ENCODE measurements around the gene CRTC1.

The CRTC1 gene

DNA sequence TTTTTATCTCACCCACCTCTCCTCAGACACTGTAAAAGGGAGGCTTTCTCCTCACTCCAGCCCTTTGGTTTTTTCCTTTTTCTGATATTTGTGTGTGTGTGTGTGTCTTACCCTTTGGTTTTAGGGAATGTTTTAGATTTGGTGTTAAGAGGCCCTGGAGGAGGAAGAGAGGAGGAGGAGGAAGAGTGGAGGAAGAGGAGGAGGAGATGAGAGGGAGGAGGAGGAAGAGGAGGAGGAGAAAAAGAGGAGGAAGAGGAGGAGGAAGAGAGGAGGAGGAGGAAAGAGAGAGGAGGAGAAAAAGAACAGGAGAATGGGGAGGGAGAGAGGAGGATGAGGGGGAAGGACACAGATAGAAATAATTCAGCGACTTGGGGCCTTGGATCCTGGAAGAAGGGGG, 36.1 kb upstream of the CRTC1 start:
- Mint-ChIP-seq H3K4me1 (ENCODE audit: low read depth) (no peaks in the 10 kb centered on the region), H3K27ac (no peak overlapping the region), H3K36me3 (ENCODE audit: low read depth) (no peaks in the 10 kb centered on the region), H3K27me3 (ENCODE audit: low read depth) (no peaks in the 10 kb centered on the region), H3K9me3 (no peaks in the 10 kb centered on the region), H3K4me3 (no peak overlapping the region)
- DNase-seq (ENCODE audit: low spot score), result no peak

DNA sequence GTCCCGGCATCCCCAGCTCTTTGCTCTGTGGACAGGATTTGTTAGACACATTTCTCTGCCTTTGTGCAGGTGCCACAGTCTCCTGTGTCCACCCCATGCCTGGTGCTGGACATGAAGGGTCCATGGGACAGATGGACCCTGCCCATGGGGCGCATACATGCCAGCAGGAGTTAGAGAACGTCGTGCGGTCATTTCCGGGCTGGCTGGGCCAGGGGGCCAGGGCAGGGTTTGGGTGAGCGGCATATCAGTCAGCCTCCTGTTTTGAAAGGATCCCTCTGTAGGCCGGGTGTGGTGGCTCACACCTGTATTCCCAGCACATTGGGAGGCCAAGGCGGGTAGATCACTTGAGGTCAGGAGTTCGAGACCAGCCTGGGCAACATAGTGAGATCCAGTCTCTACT, 35.7 kb upstream of the CRTC1 start:
- no peaks in the 10 kb centered on the region for H3K9me3 Mint-ChIP-seq
- H3K27me3 Mint-ChIP-seq (ENCODE audit: low read depth), result no peaks in the 10 kb centered on the region
- no peaks in the 10 kb centered on the region for H3K4me1 Mint-ChIP-seq (ENCODE audit: low read depth)
- DNase-seq (ENCODE audit: low spot score), result no peak
- H3K4me3 Mint-ChIP-seq, result no peak overlapping the region
- no peaks in the 10 kb centered on the region for H3K36me3 Mint-ChIP-seq (ENCODE audit: low read depth)
- no peak overlapping the region for H3K27ac Mint-ChIP-seq

GRCh38 chr19:18648973-18649315, 34.5 kb upstream of the CRTC1 start:
- Mint-ChIP-seq H3K9me3 (no peaks in the 10 kb centered on the region), H3K4me3 (no peak overlapping the region), H3K36me3 (ENCODE audit: low read depth) (no peaks in the 10 kb centered on the region), H3K4me1 (ENCODE audit: low read depth) (no peaks in the 10 kb centered on the region), H3K27ac (no peak overlapping the region), H3K27me3 (ENCODE audit: low read depth) (no peaks in the 10 kb centered on the region)
- no peak for DNase-seq (ENCODE audit: low spot score)

- no peaks in the 10 kb centered on the region for H3K27me3 Mint-ChIP-seq (ENCODE audit: low read depth)
- H3K4me3 Mint-ChIP-seq, result no peak overlapping the region
- H3K36me3 Mint-ChIP-seq (ENCODE audit: low read depth), result no peaks in the 10 kb centered on the region
- no peaks in the 10 kb centered on the region for H3K4me1 Mint-ChIP-seq (ENCODE audit: low read depth)
- no peak for DNase-seq (ENCODE audit: low spot score)
- H3K9me3 Mint-ChIP-seq, result no peaks in the 10 kb centered on the region
- no peak overlapping the region for H3K27ac Mint-ChIP-seq
Measured at GRCh38 chr19:18649371-18650020, 34.0 kb upstream of the CRTC1 start.

- no peaks in the 10 kb centered on the region for H3K27me3 Mint-ChIP-seq (ENCODE audit: low read depth)
- H3K27ac Mint-ChIP-seq, result no peak overlapping the region
- H3K4me3 Mint-ChIP-seq, result no peak overlapping the region
- DNase-seq (ENCODE audit: low spot score), result no peak
- no peaks in the 10 kb centered on the region for H3K9me3 Mint-ChIP-seq
- H3K4me1 Mint-ChIP-seq (ENCODE audit: low read depth), result no peaks in the 10 kb centered on the region
- no peaks in the 10 kb centered on the region for H3K36me3 Mint-ChIP-seq (ENCODE audit: low read depth)
Measured at GRCh38 chr19:18650021-18650390, 33.5 kb upstream of the CRTC1 start.

DNA sequence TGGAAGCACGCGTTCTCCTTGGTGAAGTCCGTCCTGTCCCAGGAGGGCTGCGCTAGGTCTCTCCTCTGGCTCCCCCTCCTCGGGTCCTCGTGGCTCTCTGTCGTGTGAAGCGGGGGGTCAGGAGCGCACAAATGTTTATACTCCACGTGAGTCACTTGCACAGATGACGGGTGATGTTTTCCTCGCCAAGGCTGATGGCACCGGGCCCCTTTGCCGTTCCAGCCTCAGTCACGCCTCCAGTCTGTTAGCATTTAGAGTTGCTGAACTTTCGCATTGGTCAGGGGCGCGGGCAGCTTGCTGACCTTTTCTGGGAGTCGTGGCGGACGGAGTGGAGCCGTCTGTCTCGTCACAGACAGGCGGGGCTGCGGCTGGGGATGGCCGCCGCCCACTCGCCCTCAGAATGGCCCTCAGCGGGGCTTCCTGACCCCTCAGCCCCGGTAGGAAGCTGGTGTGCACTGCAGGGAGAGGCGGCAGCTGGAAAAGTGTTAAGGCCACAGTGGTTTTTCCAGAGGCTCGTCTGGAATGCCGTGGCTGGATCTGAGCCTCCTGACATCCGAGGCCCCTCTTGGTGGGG, 32.9 kb upstream of the CRTC1 start:
- H3K36me3 Mint-ChIP-seq (ENCODE audit: low read depth), result no peaks in the 10 kb centered on the region
- H3K27ac Mint-ChIP-seq, result no peak overlapping the region

GRCh38 chr19:18651300-18651699, 32.2 kb upstream of the CRTC1 start:
- no peak for DNase-seq (ENCODE audit: low spot score)
- no peak overlapping the region for H3K27ac Mint-ChIP-seq
- H3K9me3 Mint-ChIP-seq, result no peaks in the 10 kb centered on the region
- no peaks in the 10 kb centered on the region for H3K27me3 Mint-ChIP-seq (ENCODE audit: low read depth)
- no peak overlapping the region for H3K4me3 Mint-ChIP-seq
- no peaks in the 10 kb centered on the region for H3K4me1 Mint-ChIP-seq (ENCODE audit: low read depth)
- no peaks in the 10 kb centered on the region for H3K36me3 Mint-ChIP-seq (ENCODE audit: low read depth)

More for the DNA sequence above, 32.9 kb upstream of the CRTC1 start:
- no peak for DNase-seq (ENCODE audit: low spot score)
- no peaks in the 10 kb centered on the region for H3K4me1 Mint-ChIP-seq (ENCODE audit: low read depth)
- no peak overlapping the region for H3K4me3 Mint-ChIP-seq
- no peaks in the 10 kb centered on the region for H3K27me3 Mint-ChIP-seq (ENCODE audit: low read depth)
- no peaks in the 10 kb centered on the region for H3K9me3 Mint-ChIP-seq

DNA sequence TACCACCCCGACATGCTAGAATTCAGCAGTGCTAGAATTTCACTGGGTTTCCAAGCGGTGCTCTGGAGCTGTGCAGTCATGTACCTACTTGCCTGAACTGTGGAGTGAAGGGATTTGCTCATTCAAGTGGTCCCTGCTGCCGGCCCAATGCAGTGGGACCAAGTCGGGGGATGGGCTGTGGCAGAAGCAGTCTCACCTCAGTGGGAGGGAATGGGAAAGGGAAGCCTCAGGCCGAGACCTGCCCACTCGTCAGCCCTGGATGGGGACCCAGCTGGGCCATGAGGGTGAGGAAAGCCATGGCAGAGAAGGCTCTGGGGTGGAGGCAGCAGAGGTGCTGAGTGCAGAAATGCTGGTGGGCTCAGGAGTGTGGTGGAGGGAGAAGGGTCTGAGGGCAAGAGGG, 31.7 kb upstream of the CRTC1 start:
- Mint-ChIP-seq H3K36me3 (ENCODE audit: low read depth) (no peaks in the 10 kb centered on the region), H3K4me1 (ENCODE audit: low read depth) (no peaks in the 10 kb centered on the region), H3K27me3 (ENCODE audit: low read depth) (no peaks in the 10 kb centered on the region), H3K9me3 (no peaks in the 10 kb centered on the region), H3K27ac (no peak overlapping the region), H3K4me3 (no peak overlapping the region)
- no peak for DNase-seq (ENCODE audit: low spot score)

DNA sequence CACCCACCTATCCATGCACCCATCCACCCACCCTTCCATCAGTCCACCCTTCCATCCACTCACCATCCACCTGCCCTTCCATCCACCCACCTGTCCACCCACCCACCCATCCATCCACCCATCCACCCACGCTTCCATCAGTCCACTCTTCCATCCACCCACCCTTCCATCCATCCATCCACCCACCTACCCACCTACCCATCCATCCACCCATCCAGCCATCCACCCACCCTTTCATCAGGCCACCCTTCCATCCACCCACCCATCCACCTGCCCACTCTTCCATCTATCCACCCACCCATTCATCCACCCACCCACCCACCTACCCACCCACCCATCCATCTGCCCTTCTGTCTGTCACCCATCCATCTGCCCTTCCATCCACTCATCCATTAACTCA, 29.6 kb upstream of the CRTC1 start:
- Mint-ChIP-seq H3K4me3 (no peak overlapping the region), H3K36me3 (ENCODE audit: low read depth) (no peaks in the 10 kb centered on the region), H3K27ac (no peak overlapping the region), H3K27me3 (ENCODE audit: low read depth) (no peaks in the 10 kb centered on the region), H3K9me3 (no peaks in the 10 kb centered on the region), H3K4me1 (ENCODE audit: low read depth) (no peaks in the 10 kb centered on the region)
- DNase-seq (ENCODE audit: low spot score), result no peak

- no peak overlapping the region for H3K4me3 Mint-ChIP-seq
- no peaks in the 10 kb centered on the region for H3K9me3 Mint-ChIP-seq
- H3K4me1 Mint-ChIP-seq (ENCODE audit: low read depth), result no peaks in the 10 kb centered on the region
- no peaks in the 10 kb centered on the region for H3K36me3 Mint-ChIP-seq (ENCODE audit: low read depth)
- no peak for DNase-seq (ENCODE audit: low spot score)
- no peak overlapping the region for H3K27ac Mint-ChIP-seq
- no peaks in the 10 kb centered on the region for H3K27me3 Mint-ChIP-seq (ENCODE audit: low read depth)
Measured at GRCh38 chr19:18654469-18654868, 29.0 kb upstream of the CRTC1 start.

DNA sequence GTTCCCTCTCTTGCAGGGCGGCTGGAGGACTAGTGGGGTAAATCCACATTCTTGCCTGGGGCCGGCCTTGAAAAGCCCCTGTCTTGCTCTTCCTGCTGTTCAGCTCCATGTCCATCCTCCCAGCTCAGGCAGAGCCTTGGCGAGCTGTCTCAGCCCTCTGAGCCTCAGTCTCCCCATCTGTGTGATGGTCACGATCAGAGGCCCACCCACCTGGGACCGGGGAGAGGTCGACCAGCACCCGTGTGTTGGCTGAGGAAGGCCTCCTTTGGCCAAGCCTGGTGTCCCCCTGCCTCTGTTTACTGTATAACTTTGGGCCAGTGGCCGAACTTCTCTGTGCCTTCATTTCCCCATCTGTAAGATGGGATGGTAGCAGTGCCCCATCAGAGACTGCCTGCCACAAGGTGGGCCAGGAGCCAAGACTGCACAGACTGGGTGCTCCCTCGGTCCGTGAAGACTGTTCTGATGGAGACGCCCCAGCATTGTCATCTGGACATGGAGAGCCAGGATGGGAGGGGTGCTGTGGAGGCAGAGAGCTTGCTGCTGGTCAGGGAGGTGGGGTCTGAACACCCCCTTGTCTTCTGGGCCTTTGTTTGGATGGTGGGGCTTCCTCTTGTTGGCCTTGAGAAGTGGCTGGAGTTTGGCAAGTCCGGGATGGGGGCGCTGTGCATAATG, 28.2 kb upstream of the CRTC1 start:
- H3K27me3 Mint-ChIP-seq (ENCODE audit: low read depth), result no peaks in the 10 kb centered on the region
- DNase-seq (ENCODE audit: low spot score), result no peak
- no peaks in the 10 kb centered on the region for H3K4me1 Mint-ChIP-seq (ENCODE audit: low read depth)
- H3K9me3 Mint-ChIP-seq, result no peaks in the 10 kb centered on the region
- no peak overlapping the region for H3K4me3 Mint-ChIP-seq
- H3K27ac Mint-ChIP-seq, result no peak overlapping the region
- no peaks in the 10 kb centered on the region for H3K36me3 Mint-ChIP-seq (ENCODE audit: low read depth)

- Mint-ChIP-seq H3K4me1 (ENCODE audit: low read depth) (no peaks in the 10 kb centered on the region), H3K36me3 (ENCODE audit: low read depth) (no peaks in the 10 kb centered on the region), H3K4me3 (no peak overlapping the region), H3K27me3 (ENCODE audit: low read depth) (no peaks in the 10 kb centered on the region), H3K27ac (no peak overlapping the region), H3K9me3 (no peaks in the 10 kb centered on the region)
- no peak for DNase-seq (ENCODE audit: low spot score)
Measured at GRCh38 chr19:18656337-18657086, 27.0 kb upstream of the CRTC1 start.

DNA sequence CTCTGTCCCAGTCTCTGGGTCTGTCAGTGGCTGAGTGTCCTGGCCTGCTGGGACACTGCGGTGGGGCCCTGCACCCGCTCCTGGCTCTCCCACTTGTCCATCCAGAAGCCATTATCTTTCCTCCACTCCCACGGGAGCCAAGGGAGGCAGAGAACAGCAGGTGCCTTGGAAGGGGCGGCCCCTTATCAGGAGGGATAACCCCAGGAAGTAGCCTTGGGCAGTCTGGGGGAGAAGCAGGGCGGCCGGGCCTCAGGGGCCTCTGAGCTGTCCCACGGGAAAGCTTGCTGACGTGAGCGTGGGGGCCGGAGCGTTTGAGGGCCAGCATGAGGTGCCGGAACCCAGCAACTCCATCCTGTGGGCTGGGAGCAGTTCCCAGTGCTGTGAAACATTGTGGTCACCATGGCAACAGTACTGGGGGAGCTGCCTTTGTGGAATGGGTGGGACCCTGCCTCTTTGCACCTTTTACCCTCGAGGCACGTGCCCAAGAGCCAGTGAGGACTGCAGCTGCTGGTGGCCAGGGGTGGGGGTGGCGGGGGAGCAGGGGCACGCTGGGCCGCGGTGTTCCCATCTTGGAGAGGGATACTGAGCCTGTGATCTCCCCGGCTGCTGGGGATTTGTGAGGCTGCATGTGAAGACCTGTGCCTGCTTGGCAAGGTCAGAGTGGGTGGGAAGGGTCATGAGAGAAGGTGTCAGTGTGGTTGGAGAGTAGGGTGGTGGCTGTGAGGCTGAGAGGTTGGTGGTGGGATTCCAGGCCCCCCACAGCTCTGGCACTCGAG, 25.7 kb upstream of the CRTC1 start:
- no peaks in the 10 kb centered on the region for H3K9me3 Mint-ChIP-seq
- no peak for DNase-seq (ENCODE audit: low spot score)
- no peak overlapping the region for H3K4me3 Mint-ChIP-seq
- H3K36me3 Mint-ChIP-seq (ENCODE audit: low read depth), result no peaks in the 10 kb centered on the region
- no peaks in the 10 kb centered on the region for H3K27me3 Mint-ChIP-seq (ENCODE audit: low read depth)
- no peak overlapping the region for H3K27ac Mint-ChIP-seq
- H3K4me1 Mint-ChIP-seq (ENCODE audit: low read depth), result no peaks in the 10 kb centered on the region

DNA sequence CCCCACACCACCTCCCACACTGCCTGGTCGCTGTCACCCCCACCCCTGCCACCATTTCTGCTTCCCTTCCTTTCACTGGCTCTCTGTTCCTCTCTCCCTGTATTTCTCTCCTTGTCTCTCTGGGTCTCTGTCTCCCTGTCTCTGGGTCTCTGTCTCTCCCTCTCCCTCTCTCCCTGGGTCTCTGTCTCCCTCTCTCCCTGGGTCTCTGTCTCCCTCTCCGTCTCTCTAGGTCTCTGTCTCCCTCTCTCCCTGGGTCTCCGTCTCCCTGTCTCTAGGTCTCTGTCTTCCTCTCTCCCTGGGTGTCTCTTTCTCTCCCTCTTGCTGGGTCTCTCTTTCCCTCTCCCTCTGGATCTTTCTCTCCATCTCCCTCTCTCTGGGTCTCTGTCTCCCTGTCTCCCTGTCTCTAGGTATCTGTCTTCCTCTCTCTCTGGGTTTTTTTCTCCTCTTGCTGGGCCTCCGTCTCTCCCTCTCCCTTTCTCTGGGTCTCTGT, 25.1 kb upstream of the CRTC1 start:
- no peak for DNase-seq (ENCODE audit: low spot score)
- Mint-ChIP-seq H3K4me3 (no peak overlapping the region), H3K36me3 (ENCODE audit: low read depth) (no peaks in the 10 kb centered on the region), H3K4me1 (ENCODE audit: low read depth) (no peaks in the 10 kb centered on the region), H3K27ac (peak overlapping the region; percentile 9), H3K9me3 (no peaks in the 10 kb centered on the region), H3K27me3 (ENCODE audit: low read depth) (no peaks in the 10 kb centered on the region)
